Measurements from ENCODE around the gene OPN1SW.
A peak's percentile ranks its signal among the peaks of the same experiment; 100 is the strongest.

The OPN1SW gene

DNA sequence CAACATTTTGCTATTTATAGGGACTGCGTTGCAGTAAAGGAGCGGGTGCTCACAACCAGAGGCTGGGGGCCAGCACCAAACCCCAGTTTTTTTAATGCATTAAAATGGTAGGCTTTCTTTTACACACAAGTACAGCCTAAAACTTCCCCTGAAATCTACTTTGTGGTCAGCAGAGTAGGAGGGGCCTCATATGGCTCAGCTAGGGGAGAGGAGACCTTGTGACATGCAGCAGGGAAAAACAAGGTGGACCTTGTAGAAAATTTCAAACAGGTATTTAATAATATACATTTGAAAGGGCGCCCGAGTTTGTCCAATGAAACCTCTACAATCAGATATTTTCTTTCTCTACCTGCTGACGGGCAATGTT lies 17.6 kb upstream of the OPN1SW start:
- no peak for DNase-seq (ENCODE audit: low read depth)

DNA sequence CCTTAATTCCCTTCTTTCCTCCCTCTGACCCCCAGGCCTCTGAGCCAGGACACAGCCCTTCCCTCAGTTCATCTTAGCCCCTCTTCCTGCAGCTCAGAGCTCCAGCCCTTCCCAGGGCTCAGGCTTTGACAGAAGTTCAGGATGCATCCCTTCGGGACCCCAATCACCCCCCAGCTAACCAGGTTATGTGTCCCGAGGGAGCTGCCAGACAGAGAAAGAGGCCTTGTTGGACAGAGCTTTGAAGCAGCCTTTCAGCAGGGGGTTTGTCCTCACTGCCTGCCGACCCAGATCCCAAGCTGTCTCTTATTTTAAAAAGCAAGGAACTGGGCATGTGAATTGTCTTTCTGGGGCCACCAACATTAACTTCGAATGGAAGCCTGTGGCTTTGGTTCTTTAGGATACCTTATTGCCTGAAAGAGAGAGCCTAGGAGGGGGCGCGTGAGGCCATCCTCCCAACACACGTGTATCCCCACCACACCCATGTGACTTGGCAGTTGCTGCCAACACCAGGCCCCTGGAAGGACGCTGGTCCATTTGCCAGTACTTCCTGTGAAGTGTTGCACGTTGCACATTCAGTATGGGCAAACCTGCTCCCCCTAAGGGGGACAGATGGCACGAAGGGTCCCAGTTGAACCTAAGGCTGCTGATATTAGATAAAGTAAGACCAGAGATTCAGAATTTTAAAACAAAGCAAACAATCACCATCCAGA lies 17.0 kb upstream of the OPN1SW start:
- DNase-seq (ENCODE audit: low read depth) = no peak

DNA sequence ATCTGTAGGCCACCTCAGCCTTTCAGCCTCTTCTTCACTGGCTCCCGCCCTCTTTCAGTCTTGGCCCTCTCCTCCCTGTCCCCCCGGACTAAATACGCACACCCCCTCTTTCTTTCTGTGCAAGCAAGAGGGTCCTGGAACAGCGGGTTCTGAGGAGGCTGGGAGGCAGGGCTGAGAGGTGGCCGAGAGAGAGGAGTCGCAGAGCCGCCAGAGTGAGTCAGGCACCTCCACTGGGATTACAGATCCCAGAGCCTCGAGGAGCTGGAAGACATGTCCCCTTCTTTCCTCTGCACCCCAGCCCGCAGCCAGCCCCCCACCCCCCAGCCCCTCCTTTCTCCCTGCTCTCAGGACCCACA lies 16.4 kb upstream of the OPN1SW start:
- DNase-seq (ENCODE audit: low read depth) = no peak

DNA sequence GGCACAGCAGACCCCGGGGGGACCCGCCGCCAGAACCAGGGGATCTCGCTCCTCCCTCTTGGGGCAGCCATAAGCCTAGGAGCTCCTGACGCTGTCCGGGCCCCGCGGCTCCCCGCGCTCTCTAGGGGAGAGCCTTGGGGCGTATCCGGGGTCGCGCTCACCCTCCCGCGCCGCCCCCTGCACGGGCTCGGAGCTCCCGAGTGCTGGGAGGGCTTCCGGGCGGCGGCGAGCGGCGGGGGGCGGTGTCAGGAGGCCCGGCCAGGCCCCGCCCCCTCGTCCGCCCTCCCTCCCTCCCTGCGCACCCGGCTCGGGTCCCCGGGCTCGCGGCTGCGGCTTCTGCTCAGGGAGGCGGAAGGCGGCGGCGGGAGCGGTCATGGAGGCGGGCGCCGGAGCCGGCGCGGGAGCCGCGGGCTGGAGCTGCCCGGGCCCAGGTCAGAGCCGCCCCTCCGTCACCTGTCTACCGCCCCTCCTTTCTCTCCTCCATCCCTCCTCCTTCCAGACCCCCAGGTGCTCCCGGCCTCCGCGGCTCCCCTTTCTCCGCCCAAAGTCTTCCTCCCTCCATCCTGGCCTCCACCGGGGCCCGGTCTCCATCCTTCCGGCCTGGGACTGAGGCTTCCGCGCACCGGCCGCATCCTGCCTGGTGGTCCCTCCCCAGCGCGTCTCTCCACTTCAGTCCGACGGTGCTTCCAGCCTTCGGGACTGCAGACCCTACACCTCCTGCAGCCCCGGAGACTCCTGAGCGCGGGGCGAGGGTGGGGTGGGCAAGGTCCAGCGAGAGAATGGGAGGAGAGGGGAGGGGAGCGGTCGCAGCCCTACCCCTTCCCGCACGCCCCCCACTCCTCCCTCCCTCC lies 15.8 kb upstream of the OPN1SW start, which contains the start of gene CCDC136:
Gene CCDC136, plus strand, starts transcription at position 848 of the 851 bp plus-strand sequence. CDS start 444 bp downstream, outside the sequence.
- peak; percentile 68 for DNase-seq (ENCODE audit: low read depth)

DNA sequence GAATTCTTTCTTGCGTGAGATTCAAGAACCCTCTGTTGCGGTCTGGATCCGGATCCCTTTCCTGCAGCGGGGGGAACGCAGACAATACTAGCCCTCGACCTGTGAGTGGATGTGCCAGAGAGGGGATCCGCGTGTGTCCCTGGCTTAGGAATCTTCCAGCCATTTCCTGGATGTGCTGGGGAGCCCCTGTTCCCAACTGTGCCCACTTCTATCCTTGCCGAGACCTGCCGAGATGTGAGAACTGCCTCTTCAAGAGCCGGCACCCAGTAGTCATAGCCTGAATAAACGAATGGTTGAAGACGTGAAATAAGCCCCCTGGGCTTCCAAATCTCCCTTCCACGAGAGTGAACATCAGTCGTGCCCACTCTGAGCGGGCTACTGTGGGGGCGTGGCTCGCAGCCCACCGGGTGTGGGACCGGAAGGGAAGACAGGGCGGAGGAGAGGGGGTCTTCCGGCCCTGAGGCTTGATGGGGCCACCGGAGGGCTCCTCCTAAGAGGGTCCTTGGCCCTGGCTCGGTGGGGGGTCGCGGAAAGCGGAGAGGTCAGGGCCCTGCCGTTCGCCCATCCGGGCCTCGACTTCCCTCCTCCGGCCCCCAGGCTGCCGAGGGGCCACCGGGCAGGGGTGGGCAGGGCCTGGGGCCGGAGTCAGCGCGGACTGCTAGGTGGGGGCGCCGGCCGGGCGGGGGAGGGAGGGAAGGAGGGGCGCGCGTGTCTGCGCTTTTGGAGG lies 14.9 kb upstream of the OPN1SW start:
- no peak for DNase-seq (ENCODE audit: low read depth)

DNA sequence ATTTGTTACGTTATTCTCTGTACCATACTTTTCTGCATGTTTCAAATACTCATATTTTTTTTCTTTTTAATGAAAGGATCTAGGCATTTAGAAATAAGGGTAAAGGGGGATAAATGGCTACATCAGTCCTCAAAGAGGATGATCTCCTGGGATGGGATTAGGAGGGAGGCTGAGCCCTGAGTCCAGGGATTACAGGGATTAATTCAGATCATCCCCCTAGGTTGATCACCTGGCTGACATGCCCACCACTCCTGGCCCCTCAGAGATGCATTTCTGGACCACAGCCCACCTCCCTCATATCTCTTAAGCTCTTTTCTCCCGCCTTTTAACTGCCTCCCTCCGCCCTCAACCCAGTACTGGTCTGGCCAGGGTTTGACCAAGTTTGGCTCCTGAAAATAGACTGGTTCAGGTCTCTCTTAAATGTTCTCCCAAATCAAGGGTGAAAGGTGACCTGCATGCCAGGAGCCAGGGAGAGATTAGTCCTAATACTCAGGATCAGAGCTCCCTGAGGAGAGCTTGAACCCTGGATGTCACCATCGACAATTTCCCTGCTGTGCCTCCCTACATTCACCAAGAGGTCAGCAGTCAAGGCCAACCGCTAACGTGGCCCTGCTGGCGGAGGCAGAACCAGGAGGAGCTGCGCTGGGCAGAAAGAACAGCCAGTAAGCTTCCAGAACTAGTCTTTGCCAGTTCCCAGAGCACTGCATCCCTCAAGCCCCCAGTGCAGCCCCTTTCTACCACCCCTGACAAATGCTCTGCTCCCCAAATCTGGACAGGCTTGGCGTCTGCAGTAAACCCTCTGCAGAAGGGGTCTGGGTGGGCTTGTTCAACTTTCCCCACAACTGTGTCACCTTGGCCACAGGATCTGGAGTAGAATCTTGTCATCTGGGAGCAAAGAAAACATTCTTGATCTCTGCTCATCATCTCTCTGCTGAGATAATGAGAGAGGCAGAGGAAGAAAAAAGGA lies 13.1 kb upstream of the OPN1SW start:
- DNase-seq (ENCODE audit: low read depth) = no peak

DNA sequence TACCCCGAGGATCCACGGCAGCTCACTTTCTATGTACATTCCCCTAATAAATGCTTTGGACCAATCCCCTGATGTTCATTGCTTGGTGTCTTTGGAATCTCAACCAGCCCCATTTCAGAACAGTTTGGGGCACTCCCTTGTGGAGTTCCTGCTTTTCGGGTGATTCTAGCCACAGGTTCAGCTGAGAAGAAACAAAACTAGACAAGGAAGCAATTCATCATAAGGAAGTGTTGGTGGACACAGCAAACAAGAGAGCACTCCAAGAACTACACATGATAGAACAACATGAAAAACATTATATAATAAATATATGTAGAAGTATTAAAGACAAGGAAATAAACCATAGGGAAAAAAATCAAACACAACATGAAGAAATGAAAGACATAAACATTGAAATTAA lies 10.1 kb upstream of the OPN1SW start:
- no peak for DNase-seq (ENCODE audit: low read depth)

DNA sequence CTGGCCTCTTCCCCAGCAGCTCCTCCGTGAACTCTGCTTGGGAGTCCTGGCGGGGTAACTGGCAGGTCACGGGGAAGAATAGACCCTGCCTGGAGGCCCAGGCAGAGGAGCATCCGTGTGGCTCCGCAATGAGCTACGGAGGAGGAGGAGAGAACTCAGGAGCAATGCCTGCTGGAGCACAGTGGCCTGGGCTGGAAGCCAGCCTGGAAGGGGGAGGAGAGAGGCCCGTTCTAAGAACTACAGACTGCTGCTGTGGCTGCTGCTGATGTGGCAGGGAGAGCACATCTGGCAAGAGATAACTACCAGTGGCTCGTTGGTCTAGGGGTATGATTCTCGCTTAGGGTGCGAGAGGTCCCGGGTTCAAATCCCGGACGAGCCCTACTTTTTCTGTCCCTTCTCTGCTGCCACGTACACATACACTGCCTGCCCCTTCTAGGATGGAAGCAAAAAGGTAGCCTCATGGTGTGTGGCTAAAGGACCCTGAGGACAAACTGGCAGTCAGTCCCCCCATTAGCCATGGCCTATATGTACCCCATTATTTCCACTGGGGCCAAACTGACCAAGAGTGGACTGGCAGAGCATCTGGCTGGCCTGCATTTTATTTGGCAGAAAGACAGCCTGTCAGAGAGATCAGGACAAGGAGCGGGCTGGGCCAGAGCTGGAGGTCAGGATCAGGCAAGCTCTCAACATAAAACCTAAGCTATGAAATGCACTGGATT lies 7.7 kb upstream of the OPN1SW start:
- DNase-seq (ENCODE audit: low read depth) = no peak

DNA sequence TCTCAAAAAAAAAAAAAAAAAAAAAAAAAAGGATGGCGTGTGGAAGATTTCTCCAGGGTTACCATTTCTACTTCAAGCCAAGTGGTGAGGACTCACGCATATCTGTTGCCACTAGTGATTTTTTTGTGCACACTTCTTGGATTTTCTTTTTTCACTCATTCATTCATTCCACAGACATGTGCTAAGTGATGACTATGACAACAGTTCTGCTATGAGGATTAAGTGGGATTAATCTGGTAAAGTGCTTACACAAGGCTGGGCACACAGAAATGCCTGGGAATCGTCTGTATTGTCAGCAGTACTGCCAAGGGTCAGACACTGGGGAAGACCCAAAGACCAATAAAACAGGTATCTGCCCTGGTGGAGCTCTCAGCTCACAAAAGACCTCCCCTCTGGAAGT lies 6.3 kb upstream of the OPN1SW start:
- DNase-seq (ENCODE audit: low read depth) = no peak

DNA sequence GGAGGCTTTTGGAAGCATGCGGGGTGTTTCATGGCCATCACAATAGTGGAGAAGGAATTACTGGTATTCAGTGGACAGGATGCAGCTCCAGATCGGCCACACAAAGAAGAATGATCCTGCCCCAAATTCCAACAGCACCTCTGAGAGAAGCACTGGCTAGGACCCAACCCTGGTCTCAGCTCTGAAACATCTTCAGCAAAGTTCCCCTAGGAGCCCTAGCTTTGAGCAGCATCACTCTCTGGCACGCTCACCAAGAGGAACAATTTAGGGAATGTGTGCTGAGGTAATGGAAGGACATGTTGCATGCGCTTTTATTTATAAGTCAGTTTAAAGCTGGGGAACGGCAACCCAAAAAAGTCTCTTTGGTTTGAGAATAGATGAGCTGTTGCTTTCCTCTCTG lies 5.5 kb upstream of the OPN1SW start:
- DNase-seq (ENCODE audit: low read depth) = no peak

DNA sequence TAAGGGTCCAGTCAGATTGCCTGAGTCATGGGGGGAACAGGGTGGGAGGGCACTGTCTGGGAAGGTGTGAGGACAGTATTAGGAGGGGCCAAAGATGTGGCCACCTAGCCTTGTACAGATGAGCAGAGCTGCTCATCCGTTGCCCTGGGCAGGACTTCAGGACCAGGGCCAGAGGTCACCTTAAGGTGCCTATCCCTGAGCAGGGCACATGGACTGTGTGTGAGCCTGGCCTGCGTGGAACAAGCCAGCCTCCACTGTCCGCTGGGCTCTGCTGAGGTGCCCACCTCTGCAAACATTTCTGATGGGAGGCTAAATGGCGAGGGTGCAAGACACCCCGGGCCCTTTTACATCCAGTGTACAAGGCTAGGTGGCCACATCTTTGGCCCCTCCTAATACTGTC lies 3.4 kb upstream of the OPN1SW start:
- DNase-seq (ENCODE audit: low read depth) = no peak

DNA sequence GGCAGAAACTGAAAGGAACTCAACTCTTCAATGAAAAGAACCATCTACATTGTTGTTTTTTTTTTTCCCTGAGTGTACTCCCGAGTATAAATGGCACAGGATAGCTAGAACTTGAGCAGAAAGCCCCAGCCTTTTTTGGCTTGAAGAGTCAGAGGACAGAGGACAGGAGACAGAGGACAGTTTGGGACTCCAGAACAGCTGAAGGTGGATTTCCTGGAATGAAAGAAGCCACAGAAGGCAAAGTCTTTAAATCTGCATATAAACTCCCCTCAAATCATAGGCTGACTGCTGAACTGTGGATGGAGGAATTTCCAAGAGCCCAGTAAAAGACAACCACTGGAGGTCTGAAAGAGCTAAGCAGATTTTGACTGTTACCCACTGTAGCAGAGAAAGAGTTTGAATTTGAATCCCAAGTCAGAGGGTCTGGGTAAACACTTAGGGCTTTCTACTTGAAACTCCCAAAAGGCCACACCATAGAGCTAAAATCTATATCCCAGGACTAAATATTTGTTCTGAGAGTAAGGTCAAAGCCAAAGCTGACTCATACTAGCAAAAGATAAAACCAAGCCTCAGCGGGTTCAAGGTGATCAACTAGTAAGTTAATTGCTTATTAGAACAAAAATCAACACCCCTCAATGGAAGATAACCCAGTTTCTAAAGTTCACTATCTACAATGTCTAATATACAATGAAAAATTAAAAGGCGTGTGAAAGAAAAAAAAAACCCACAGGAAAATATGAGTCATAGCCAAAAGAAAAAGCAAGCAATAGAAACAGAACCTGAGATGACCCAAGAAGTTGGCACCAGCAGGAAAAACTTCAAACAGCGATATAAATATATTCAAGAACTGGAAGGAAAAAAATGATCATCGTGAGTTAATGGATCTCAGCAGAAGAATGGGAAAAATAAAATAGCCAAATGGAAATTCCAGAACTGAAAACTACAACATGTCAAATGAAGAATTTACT lies 1.8 kb upstream of the OPN1SW start:
- no peak for DNase-seq (ENCODE audit: low read depth)

DNA sequence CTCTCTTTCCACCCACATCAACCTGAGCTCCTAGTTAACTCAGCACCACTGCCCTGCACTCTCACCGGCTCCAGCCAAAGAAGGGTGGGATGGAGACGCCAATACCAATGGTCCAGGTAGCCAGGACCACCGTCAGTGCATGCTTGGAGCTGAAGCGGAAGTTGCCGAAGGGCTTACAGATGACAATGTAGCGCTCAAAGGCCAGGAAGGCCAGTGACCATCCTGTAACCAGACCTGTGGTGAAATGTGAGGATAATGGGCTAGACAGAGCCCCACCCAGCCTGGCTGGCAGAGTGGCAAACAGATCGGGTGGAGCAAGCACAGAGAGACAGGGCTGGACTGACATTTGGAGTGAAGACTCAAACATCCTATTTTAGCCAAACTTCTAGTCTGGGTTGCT lies 673 bp downstream of the OPN1SW start:
- DNase-seq (ENCODE audit: low read depth) = no peak

DNA sequence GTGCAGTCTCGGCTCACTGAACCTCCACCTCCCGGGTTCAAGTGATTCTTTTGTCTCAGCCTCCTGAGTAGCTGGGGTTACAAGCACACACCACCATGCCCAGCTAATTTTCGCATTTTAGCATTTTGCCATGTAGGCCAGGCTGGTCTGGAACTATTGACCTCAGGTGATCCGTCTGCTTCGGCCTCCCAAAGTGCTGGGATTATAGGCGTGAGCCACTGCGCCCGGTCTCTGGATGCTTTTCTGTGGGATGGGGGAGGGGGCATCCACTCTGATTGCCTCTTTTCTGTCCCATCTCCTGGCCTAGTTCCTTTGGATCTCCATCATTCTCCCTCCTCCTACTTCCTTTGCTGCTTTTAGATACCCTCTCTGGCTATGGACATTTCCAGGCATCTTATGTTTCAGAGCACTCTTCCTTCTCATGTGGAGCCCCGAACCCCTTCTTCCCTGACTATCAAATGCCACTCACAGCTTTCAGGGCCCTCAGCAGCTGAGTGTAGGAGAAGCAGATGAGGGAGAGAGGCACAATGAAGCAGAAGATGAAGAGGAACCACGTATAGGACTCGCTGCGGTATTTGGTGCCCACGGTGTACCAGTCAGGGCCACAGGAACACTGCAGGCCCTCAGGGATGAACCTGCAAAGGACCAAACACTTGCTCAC lies 1.4 kb downstream of the OPN1SW start:
- no peak for DNase-seq (ENCODE audit: low read depth)

DNA sequence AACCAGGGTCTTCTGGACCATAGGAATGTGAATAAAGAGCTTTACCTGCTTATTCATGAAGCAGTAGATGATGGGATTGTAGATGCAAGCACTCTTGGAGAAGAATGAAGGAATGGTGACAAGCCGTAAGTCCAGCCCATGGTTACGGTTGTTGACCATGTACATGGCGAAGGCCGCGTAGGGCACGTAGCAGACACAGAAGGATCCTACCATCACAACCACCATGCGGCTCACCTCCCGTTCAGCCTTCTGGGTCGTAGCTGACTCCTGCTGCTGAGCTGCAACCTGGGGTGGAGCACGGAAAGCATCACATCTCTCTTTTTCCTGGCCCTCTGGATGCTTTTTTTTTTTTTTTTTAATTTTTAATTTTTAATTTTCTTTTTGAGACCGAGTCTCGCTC lies 2.0 kb downstream of the OPN1SW start:
- no peak for DNase-seq (ENCODE audit: low read depth)

DNA sequence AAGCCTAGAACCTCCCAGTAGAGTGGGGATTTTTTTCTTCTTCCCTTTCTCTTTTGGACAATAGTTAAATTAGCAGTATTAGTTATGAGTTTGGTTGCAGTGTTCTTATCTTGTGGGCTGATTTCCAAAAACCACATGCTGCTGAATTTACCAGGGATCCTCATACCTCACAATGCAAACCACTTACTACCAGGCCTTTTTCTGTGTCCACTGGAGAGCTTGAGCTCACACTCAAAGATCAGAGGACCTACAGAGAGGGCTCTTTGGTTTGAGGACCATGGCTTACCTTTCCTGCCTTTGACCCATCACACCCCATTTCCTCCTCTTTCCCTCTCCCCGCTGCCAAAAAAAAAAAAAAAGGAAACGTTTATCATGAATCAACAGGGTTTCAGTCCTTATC lies 5.4 kb downstream of the OPN1SW start:
- no peak for DNase-seq (ENCODE audit: low read depth)

DNA sequence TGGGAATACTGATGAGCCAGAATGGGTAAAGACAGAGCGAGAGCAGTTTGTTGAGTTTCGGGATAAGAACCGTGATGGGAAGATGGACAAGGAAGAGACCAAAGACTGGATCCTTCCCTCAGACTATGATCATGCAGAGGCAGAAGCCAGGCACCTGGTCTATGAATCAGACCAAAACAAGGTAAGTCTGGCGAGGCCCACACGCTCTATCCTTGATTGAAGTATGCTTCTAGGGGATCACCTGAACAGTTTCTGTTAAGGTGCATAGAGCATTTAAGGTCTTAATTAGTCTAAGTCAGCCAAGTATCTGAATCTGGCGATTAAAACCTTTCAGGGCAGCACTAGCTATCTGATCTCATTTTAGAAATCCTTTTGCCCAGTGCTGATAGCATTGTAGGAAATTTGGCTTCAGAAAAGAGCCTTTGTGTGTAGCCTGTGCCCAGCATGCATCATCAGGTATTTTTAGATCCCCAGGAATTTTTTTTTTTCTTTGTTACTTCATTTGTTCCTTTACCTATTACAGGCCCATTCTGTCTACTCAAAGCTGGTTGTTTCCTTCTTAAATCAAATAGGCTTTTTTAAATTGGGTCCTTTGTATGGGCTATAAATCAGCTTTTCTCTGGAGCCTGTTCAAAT lies 8.0 kb downstream of the OPN1SW start:
- no peak for DNase-seq (ENCODE audit: low read depth)

DNA sequence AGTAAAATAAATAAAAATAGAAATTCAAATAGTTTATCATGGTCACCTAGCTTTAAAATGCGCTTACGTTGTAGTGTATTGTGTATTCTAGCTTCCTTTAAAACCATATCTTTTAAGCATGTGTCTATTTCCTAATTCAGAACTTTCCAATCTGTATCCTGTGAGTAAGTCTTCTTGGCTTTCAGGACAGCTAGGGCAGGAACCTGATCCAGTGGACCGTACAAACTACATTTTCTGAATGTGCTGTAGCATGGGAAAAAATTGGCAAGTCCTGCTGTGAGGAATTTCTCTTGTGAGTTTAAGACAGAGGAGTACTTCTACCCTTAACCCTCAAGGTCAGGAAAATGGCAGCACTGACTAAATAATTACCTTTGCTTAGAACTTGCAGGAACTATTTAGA lies 12.1 kb downstream of the OPN1SW start:
- DNase-seq (ENCODE audit: low read depth) = no peak

DNA sequence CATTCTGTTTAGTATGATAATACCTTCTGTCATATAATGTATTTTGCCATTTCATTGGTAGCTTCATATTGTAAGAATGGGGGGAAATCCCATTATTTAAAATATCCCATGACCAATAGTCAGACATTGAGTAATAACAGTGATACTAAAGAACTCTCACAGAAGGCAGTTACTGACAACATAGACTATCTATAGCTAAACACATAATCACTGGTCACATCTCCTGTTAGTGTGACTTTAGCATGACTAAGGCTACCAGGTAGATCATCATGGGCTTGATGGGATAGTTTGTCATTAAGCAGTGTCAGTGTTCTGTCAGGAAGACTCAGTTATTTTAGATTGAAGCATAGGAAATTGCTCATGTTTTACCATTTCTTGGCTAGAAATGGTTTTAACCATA lies 16.4 kb downstream of the OPN1SW start:
- DNase-seq (ENCODE audit: low read depth) = no peak
